GM19099 (cell line): ENCODE measurements around the gene TMEM203.

Experiments used
- POLR2A ChIP-seq: IDR thresholded peaks from 3 replicates; pipeline ENCODE4 v1.6.1; 2011; ENCODE audit warnings: low read depth; ENCODE audit not compliant: insufficient read length; ENCODE audit errors: extremely low read depth

Gene TMEM203

GRCh38 chr9:137187386-137187785 lies 18.1 kb downstream of the TMEM203 start:
- TF ChIP-seq POLR2A, result no peak

- TF ChIP-seq POLR2A, result no peak
Observed at GRCh38 chr9:137186385-137186784, 19.1 kb downstream of the TMEM203 start.

- no peak for TF ChIP-seq POLR2A
Observed at GRCh38 chr9:137185921-137186320, 19.5 kb downstream of the TMEM203 start.

- TF ChIP-seq POLR2A, result no peak
Observed at GRCh38 chr9:137184881-137185660, 20.4 kb downstream of the TMEM203 start.

- TF ChIP-seq POLR2A, result no peak
Observed at GRCh38 chr9:137183980-137184595, 21.4 kb downstream of the TMEM203 start.

GRCh38 chr9:137182836-137183235 lies 22.6 kb downstream of the TMEM203 start:
- TF ChIP-seq POLR2A, result no peak

GRCh38 chr9:137181680-137182079 lies 23.8 kb downstream of the TMEM203 start:
- TF ChIP-seq POLR2A, result no peak

- TF ChIP-seq POLR2A, result no peak
Observed at GRCh38 chr9:137180491-137180890, 25.0 kb downstream of the TMEM203 start.

- no peak for TF ChIP-seq POLR2A
Observed at GRCh38 chr9:137179761-137180160, 25.7 kb downstream of the TMEM203 start.

GRCh38 chr9:137178939-137179630 lies 26.4 kb downstream of the TMEM203 start:
- TF ChIP-seq POLR2A, result no peak

- no peak for TF ChIP-seq POLR2A
Observed at GRCh38 chr9:137178201-137178938, 27.1 kb downstream of the TMEM203 start.

- TF ChIP-seq POLR2A, result no peak
Observed at GRCh38 chr9:137176302-137177182, 28.9 kb downstream of the TMEM203 start.

- TF ChIP-seq POLR2A, result no peak
Observed at GRCh38 chr9:137175345-137175961, 30.0 kb downstream of the TMEM203 start.

GRCh38 chr9:137174722-137175293 lies 30.6 kb downstream of the TMEM203 start:
- TF ChIP-seq POLR2A, result no peak
